Ishikawa (cell line): Measurements from ENCODE around the gene BMPR1B.

Experiments
- EGR1 ChIP-seq: IDR thresholded peaks from 2 replicates; pipeline ENCODE4 v1.6.1; 2012
- EP300 ChIP-seq: IDR thresholded peaks from 2 replicates; pipeline ENCODE4 v1.6.1; 2012; ENCODE audit warnings: borderline replicate concordance
- FOXM1 ChIP-seq: IDR thresholded peaks from 2 replicates; pipeline ENCODE4 v1.6.1; 2012; ENCODE audit warnings: low read depth, borderline replicate concordance
- NFIC ChIP-seq: IDR thresholded peaks from 2 replicates; pipeline ENCODE4 v1.6.1; 2012
- RAD21 ChIP-seq: IDR thresholded peaks from 2 replicates; pipeline ENCODE4 v1.6.1; 2012; ENCODE audit warnings: low read depth
- TCF12 ChIP-seq: IDR thresholded peaks from 2 replicates; pipeline ENCODE4 v1.6.1; 2012; ENCODE audit warnings: low read depth
- TF ChIP-seq, protein P1 (sequence below): IDR thresholded peaks from 2 replicates; pipeline ENCODE4 v1.6.1; 2012; ENCODE audit warnings: low read depth, mild to moderate bottlenecking
- TF ChIP-seq, protein P2 (sequence below): IDR thresholded peaks from 2 replicates; pipeline ENCODE4 v1.6.1; 2012

GRCh38 chr4:94877973-94878372, 120.2 kb downstream of the BMPR1B start:
- TF ChIP-seq EP300 = no peak
- TF ChIP-seq TCF12 = no peak
- TF ChIP-seq EGR1 = no peak
- TF ChIP-seq, protein P1, sequence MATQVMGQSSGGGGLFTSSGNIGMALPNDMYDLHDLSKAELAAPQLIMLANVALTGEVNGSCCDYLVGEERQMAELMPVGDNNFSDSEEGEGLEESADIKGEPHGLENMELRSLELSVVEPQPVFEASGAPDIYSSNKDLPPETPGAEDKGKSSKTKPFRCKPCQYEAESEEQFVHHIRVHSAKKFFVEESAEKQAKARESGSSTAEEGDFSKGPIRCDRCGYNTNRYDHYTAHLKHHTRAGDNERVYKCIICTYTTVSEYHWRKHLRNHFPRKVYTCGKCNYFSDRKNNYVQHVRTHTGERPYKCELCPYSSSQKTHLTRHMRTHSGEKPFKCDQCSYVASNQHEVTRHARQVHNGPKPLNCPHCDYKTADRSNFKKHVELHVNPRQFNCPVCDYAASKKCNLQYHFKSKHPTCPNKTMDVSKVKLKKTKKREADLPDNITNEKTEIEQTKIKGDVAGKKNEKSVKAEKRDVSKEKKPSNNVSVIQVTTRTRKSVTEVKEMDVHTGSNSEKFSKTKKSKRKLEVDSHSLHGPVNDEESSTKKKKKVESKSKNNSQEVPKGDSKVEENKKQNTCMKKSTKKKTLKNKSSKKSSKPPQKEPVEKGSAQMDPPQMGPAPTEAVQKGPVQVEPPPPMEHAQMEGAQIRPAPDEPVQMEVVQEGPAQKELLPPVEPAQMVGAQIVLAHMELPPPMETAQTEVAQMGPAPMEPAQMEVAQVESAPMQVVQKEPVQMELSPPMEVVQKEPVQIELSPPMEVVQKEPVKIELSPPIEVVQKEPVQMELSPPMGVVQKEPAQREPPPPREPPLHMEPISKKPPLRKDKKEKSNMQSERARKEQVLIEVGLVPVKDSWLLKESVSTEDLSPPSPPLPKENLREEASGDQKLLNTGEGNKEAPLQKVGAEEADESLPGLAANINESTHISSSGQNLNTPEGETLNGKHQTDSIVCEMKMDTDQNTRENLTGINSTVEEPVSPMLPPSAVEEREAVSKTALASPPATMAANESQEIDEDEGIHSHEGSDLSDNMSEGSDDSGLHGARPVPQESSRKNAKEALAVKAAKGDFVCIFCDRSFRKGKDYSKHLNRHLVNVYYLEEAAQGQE = no peak
- no peak for TF ChIP-seq FOXM1
- no peak for TF ChIP-seq NFIC
- no peak for TF ChIP-seq RAD21
- TF ChIP-seq, protein P2, sequence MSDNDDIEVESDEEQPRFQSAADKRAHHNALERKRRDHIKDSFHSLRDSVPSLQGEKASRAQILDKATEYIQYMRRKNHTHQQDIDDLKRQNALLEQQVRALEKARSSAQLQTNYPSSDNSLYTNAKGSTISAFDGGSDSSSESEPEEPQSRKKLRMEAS = no peak
